Left lobe of liver (tissue), 2 donors: ENCODE results near the gene HCRTR2. TPM values are rescaled to one million over a fixed set of nuclear protein-coding genes. Genes with fewer than 3 reads are reported as not detected.

Experiments
- ATAC-seq: fragments of 200-7000 bp; cut with Tn5 transposase; one replicate; pipeline ENCODE4 v1.9.1; 2020; ENCODE audit warnings: mild to moderate bottlenecking, moderate library complexity
- DNase-seq: peaks from one replicate; pipeline ENCODE4 v3.0.0-alpha.2; 2020; ENCODE audit warnings: low spot score
- total RNA-seq: library from RNA; stranded (reverse); gene quantifications from one replicate; pipeline ENCODE4 v1.2.1, GENCODE V29; 2021
- donor health status: DM: no; HTN: no; CAD: no; lungs with moderate emphysema.
- donor health status: DM: no; HTN: yes; CAD: no.

The HCRTR2 gene
- total RNA-seq, 1 donor from 2014 or later = not detected

DNA sequence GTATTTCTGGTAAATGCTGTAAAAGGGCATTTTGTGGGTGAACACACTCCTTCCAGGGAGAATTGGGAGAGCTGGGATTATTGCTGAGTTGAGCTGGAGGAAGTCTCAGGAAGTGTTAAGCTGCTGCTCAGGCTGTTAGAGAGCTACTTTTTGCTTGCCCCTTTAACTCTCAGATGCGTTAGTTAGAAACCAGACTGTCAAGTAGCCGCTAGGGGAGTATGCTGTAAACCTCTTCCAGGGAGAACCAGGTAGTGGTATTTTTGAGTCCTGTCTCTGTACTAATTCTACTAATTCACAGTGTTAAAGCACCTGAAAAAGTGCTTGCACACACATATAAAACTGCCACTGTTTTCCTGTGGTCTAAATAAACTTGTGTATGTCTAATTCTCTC is 146.4 kb downstream of the HCRTR2 start:
- ATAC-seq = no peak

DNA sequence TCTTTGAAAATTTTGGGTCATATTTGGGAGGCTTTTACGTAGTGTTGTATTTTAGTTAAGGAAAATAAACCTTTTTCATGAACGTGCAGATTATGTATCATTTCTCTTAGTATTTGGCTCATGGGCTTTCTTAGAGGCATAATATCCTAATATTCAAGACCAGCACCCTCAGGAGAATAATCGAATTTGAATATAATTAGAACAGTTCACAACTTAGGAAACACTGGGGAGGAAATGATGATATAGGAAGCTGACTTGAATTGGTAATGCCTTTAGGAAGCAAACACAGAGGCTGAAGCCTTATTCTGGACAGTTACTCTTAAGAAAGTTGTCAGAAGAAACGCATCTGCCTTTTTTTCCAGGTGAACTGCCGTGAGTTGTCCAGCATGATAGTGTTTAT is 152.9 kb downstream of the HCRTR2 start, which contains the start of gene GFRAL:
Gene GFRAL (plus strand): TSS at position 301 of the 400 bp plus-strand sequence. CDS start 86 bp downstream, at position 387.
- ATAC-seq (no peak), DNase-seq (no peak)

More for the DNA sequence above, 146.4 kb downstream of the HCRTR2 start:
- DNase-seq = no peak

Other genes starting within 250 kb of the HCRTR2 start
- not detected for gene GFRAL, start 153.0 kb downstream of the HCRTR2 start, total RNA-seq